ENCODE data around the gene IL3RA.
"Not testable (repeated sequence)": the region's sequence is repeated elsewhere in the genome, so short reads cannot be mapped to it uniquely, and the experiment has no call there.

The IL3RA gene

DNA sequence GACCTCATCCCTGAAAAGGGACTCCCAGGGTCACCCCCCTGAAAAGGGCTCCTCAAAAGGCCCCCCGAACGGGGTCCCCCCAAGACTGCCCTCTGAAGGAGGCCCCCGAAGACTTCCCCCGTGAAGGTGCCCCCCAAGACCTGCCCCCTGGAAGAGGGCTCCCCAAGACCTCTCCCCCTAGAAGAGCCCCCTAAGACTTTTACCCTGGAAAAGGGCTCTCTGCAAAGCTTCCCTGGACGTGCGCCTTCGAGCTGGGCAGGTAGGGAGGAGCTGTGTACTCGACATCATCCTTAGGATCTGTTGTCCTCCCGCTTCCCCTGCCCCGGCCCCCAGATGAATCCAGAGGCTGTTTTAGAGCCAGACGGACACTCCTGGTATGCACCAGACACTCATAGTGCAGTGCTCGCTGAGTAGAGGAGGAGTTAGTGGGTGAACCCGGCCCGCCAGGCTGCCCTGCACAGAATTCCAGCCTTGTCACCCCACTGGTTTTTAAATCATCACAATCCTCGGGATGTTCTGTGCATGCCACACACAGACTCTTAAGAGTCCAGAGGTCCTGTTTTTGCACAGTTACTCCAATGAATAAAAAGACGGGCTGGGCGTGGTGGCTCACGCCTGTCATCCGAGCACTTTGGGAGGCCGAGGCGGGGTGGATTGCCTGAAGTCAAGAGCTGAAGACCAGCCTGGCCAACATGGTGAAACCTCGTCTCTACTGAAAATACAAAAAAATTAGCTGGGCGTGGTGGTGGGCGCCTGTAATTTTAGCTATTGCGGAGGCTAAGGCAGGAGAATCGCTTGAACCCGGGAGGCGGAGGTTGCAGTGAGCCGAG, 61.1 kb downstream of the IL3RA start:
- no peaks in the 10 kb centered on the region for H3K4me1 ChIP-seq (ENCODE audit: control insufficient read depth in 2 of 2, insufficient read depth in 2 of 2, low read length in 2 of 2)
- peaks cover 3 to 11% of the 10 kb centered on the region in 2 donors for H3K36me3 ChIP-seq (ENCODE audit: control insufficient read depth in 2 of 2, insufficient read depth in 2 of 2, low read length in 2 of 2)

DNA sequence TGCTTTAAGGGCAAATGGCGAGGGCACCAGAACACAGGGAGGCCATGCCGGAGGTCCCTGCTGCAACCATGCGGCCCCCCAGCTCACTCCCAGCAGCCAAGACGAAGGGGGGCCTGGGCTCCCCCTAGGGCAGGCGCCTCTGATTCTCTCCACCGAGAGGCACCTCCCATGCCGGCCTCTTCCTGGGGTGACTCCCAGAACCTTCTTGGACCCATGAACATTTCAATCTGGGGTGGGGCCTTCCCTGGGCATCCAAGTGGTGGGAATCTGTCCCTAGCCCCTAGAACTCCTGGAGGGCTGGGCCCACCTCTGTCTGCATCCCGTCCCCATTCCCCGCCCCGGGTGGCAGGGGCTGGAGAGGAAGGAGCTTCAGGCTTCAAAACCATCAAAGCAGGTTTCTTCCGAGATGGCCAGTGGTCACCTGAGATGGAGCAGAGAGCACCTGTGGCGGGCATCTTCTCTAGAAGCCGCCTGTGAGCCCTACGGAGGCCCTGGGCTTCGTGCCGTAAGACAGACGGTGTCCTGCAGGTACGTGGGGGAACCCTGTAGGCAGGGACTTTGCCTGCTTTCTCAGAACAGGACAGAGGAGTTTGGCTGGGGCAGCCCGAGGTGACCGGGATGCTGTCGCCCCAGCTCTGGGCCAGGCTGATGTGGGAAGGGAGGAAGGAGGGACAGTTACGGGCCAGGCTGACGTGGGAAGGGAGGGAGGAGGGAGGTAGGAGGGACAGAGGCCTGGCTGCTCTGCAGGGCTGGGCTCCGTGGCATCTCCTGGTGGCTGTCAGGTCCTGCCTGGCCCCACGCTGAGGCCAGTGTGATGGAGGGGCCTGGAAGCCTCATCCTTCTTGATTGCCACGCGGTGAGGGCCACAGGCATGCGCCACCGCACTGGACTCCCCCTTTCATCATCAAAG, 62.1 kb downstream of the IL3RA start:
- Histone ChIP-seq H3K4me3 (ENCODE audit: low read length in 2 of 2) (no peak overlapping the region), H3K36me3 (ENCODE audit: control insufficient read depth in 2 of 2, insufficient read depth in 2 of 2, low read length in 2 of 2) (peaks cover 10 to 20% of the 10 kb centered on the region in 2 donors), H3K9ac (ENCODE audit: low read depth in 1 of 2, low read length in 2 of 2) (no peak overlapping the region), H3K27ac (ENCODE audit: low read depth in 2 of 2, low read length in 2 of 2) (no peak overlapping the region), H3K9me3 (ENCODE audit: control insufficient read depth in 2 of 2, low read length in 2 of 2) (no peaks in the 10 kb centered on the region), H3K27me3 (ENCODE audit: control insufficient read depth in 2 of 2, insufficient read depth in 2 of 2, low read length in 2 of 2) (no peaks in the 10 kb centered on the region), H3K4me1 (ENCODE audit: control insufficient read depth in 2 of 2, insufficient read depth in 2 of 2, low read length in 2 of 2) (no peaks in the 10 kb centered on the region)

More for the DNA sequence above, 61.1 kb downstream of the IL3RA start:
- Histone ChIP-seq H3K27ac (ENCODE audit: low read depth in 2 of 2, low read length in 2 of 2) (no peak overlapping the region), H3K9ac (ENCODE audit: low read depth in 1 of 2, low read length in 2 of 2) (no peak overlapping the region), H3K9me3 (ENCODE audit: control insufficient read depth in 2 of 2, low read length in 2 of 2) (no peaks in the 10 kb centered on the region), H3K4me3 (ENCODE audit: low read length in 2 of 2) (no peak overlapping the region), H3K27me3 (ENCODE audit: control insufficient read depth in 2 of 2, insufficient read depth in 2 of 2, low read length in 2 of 2) (no peaks in the 10 kb centered on the region)

DNA sequence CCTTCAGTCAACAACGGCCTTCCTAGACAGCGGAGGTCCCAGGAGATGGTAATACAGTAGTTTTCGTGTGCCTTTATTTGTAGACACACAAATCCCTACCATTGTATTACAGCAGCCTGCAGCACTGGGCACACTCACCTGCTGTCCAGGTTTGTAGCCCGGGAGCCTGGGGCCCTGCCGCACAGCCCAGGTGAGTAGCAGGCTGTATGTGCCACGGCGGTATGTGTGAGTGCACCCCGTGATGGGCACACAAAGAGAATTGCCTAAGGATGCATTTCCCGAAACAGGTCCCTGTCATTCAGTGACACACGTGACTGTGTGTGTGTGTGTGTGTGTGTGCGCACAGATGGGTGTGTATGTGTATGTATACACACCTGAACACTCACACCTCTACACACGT, 63.5 kb downstream of the IL3RA start:
- H3K4me1 ChIP-seq (ENCODE audit: control insufficient read depth in 2 of 2, insufficient read depth in 2 of 2, low read length in 2 of 2): no peaks in the 10 kb centered on the region
- no peak overlapping the region for H3K27ac ChIP-seq (ENCODE audit: low read depth in 2 of 2, low read length in 2 of 2)
- no peak overlapping the region for H3K4me3 ChIP-seq (ENCODE audit: low read length in 2 of 2)
- H3K9ac ChIP-seq (ENCODE audit: low read depth in 1 of 2, low read length in 2 of 2): no peak overlapping the region
- peaks cover 24 to 33% of the 10 kb centered on the region in 2 donors for H3K36me3 ChIP-seq (ENCODE audit: control insufficient read depth in 2 of 2, insufficient read depth in 2 of 2, low read length in 2 of 2)
- H3K27me3 ChIP-seq (ENCODE audit: control insufficient read depth in 2 of 2, insufficient read depth in 2 of 2, low read length in 2 of 2): no peaks in the 10 kb centered on the region
- H3K9me3 ChIP-seq (ENCODE audit: control insufficient read depth in 2 of 2, low read length in 2 of 2): no peaks in the 10 kb centered on the region

DNA sequence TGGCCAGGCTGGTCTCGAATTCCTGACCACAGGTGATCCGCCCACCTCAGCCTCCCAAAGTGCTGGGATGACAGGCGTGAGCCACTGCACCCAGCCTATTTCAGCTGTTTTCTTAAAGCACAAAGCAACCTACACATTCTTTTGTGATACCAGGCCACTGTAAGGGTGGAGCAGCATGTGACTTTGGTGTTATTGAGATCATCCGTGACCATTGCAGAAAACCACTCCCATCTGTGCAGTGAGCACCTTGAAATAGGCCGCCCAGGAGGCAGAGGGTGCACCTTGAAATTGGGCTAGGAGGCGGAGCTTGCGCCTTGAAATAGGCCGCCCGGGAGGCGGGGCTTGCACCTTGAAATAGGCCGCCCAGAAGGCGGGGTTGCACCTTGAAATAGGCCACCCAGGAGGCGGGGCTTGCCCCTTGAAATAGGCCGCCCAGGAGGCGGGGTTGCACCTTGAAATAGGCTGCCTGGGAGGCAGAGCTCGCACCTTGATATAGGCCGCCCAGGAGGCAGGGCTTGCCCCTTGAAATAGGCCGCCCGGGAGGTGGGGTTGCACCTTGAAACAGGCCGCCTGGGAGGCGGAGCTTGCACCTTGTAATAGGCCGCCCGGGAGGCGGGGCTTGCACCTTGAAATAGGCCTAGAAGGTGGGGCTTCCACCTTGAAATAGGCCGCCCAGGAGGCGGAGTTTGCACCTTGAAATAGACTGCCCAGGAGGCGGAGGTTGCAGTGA, 64.3 kb downstream of the IL3RA start:
- Histone ChIP-seq H3K4me3 (ENCODE audit: low read length in 2 of 2) (no peak overlapping the region), H3K36me3 (ENCODE audit: control insufficient read depth in 2 of 2, insufficient read depth in 2 of 2, low read length in 2 of 2) (peaks cover 32 to 42% of the 10 kb centered on the region in 2 donors), H3K9me3 (ENCODE audit: control insufficient read depth in 2 of 2, low read length in 2 of 2) (no peaks in the 10 kb centered on the region), H3K4me1 (ENCODE audit: control insufficient read depth in 2 of 2, insufficient read depth in 2 of 2, low read length in 2 of 2) (no peaks in the 10 kb centered on the region), H3K9ac (ENCODE audit: low read depth in 1 of 2, low read length in 2 of 2) (no peak overlapping the region), H3K27me3 (ENCODE audit: control insufficient read depth in 2 of 2, insufficient read depth in 2 of 2, low read length in 2 of 2) (no peaks in the 10 kb centered on the region), H3K27ac (ENCODE audit: low read depth in 2 of 2, low read length in 2 of 2) (no peak overlapping the region)

DNA sequence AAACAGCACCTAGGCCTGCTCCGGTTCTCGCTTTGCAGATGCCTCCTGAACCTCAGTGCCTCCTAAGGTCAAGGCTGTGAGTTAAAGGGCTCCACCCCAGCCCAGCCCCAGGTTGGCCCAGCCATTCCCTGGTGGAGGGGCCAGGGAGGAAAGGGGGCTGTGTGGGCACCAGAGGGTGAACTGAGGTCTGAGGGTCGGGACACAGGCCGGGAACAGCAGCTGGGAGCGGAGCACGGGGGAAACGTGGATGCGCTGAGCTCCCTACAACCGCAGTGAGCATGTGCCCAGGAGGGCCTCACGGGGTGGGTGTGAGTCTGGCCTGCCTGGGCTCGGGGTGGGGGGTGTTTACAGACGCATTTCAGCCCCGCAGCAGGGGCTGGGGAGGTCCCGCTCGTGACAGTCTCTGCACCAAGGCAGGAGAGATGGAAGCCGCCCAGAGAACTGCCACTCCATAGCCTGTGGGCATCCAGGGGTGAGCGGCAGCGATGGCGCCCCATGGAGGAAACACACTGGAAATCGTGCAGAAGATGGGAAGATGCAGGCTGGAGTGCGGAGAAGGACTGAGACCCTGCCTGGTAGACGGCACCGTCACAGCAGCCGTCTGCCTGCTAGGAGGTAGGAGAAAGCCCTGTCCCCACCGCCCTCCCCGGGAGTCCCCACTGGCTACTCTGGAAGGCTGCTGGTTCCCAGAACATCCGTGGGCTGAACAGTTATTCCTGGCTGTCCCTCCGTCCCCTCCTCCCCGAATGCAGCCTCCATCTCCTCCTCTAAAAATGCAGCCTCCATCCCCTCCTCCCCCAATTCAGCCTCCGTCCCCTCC, 65.2 kb downstream of the IL3RA start:
- peaks cover 41 to 51% of the 10 kb centered on the region in 2 donors for H3K36me3 ChIP-seq (ENCODE audit: control insufficient read depth in 2 of 2, insufficient read depth in 2 of 2, low read length in 2 of 2)
- no peaks in the 10 kb centered on the region for H3K27me3 ChIP-seq (ENCODE audit: control insufficient read depth in 2 of 2, insufficient read depth in 2 of 2, low read length in 2 of 2)
- no peak overlapping the region for H3K4me3 ChIP-seq (ENCODE audit: low read length in 2 of 2)
- H3K4me1 ChIP-seq (ENCODE audit: control insufficient read depth in 2 of 2, insufficient read depth in 2 of 2, low read length in 2 of 2): no peaks in the 10 kb centered on the region
- no peak overlapping the region for H3K27ac ChIP-seq (ENCODE audit: low read depth in 2 of 2, low read length in 2 of 2)
- no peaks in the 10 kb centered on the region for H3K9me3 ChIP-seq (ENCODE audit: control insufficient read depth in 2 of 2, low read length in 2 of 2)
- H3K9ac ChIP-seq (ENCODE audit: low read depth in 1 of 2, low read length in 2 of 2): no peak overlapping the region

DNA sequence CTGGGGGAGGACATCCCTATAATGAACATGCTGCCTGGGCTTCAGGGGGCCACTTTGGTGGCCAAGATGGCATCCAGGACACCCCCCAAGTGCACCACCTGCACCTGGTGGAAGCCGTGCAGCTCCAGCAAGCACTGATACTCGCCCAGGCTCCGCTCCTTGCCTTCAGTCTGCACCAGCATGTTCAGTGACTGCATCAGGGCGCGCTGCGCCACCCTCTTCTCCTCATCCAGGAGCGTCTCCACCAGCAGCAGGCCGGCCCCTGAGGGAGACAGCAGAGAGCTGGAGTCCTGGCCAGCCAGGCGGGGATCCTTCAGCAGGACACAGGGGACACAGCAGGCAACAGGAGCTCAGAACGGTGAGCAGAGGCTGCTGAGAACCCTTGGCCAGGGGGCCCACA, 66.6 kb downstream of the IL3RA start:
- Histone ChIP-seq H3K27me3 (ENCODE audit: control insufficient read depth in 2 of 2, insufficient read depth in 2 of 2, low read length in 2 of 2) (no peaks in the 10 kb centered on the region), H3K36me3 (ENCODE audit: control insufficient read depth in 2 of 2, insufficient read depth in 2 of 2, low read length in 2 of 2) (peaks cover 51 to 62% of the 10 kb centered on the region in 2 donors), H3K9ac (ENCODE audit: low read depth in 1 of 2, low read length in 2 of 2) (no peak overlapping the region), H3K4me1 (ENCODE audit: control insufficient read depth in 2 of 2, insufficient read depth in 2 of 2, low read length in 2 of 2) (no peaks in the 10 kb centered on the region), H3K4me3 (ENCODE audit: low read length in 2 of 2) (no peak overlapping the region), H3K27ac (ENCODE audit: low read depth in 2 of 2, low read length in 2 of 2) (no peak overlapping the region), H3K9me3 (ENCODE audit: control insufficient read depth in 2 of 2, low read length in 2 of 2) (no peaks in the 10 kb centered on the region)

DNA sequence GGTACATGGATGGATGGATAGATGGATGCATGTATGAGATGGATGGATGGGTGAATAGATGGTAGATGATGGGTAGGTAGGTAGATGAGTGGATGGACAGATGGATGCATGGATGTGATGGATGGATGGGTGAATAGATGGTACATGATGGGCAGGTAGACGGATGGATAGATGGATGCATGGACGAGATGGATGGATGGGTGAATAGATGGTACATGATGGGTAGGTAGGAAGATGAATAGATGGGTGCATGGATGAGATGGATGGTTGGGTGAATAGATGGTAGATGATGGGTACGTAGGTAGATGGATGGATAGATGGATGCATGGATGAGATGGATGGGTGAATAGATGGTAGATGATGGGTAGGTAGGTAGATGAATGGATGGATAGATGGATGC, 67.3 kb downstream of the IL3RA start:
- H3K4me1 ChIP-seq (ENCODE audit: control insufficient read depth in 2 of 2, insufficient read depth in 2 of 2, low read length in 2 of 2); H3K9ac ChIP-seq (ENCODE audit: low read depth in 1 of 2, low read length in 2 of 2); H3K9me3 ChIP-seq (ENCODE audit: control insufficient read depth in 2 of 2, low read length in 2 of 2); H3K27me3 ChIP-seq (ENCODE audit: control insufficient read depth in 2 of 2, insufficient read depth in 2 of 2, low read length in 2 of 2); H3K4me3 ChIP-seq (ENCODE audit: low read length in 2 of 2); H3K27ac ChIP-seq (ENCODE audit: low read depth in 2 of 2, low read length in 2 of 2): not testable (repeated sequence)
- H3K36me3 ChIP-seq (ENCODE audit: control insufficient read depth in 2 of 2, insufficient read depth in 2 of 2, low read length in 2 of 2): peaks cover 50 to 62% of the 10 kb centered on the region in 2 donors

DNA sequence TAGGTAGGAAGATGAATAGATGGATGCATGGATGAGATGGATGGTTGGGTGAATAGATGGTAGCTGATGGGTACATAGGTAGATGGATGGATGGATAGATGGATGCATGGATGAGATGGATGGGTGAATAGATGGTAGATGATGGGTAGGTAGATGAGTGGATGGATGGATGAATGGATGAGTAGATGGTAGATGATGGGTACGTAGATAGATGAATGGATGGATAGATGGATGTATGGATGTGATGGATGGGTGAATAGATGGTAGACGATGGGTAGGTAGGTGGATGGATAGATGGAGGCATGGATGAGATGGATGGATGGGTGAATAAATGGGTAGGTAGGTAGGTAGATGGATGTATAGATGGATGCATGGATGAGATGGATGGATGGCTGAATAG, 69.2 kb downstream of the IL3RA start:
- not testable (repeated sequence) for H3K9me3 ChIP-seq (ENCODE audit: control insufficient read depth in 2 of 2, low read length in 2 of 2); H3K4me1 ChIP-seq (ENCODE audit: control insufficient read depth in 2 of 2, insufficient read depth in 2 of 2, low read length in 2 of 2); H3K27ac ChIP-seq (ENCODE audit: low read depth in 2 of 2, low read length in 2 of 2); H3K9ac ChIP-seq (ENCODE audit: low read depth in 1 of 2, low read length in 2 of 2); H3K27me3 ChIP-seq (ENCODE audit: control insufficient read depth in 2 of 2, insufficient read depth in 2 of 2, low read length in 2 of 2); H3K4me3 ChIP-seq (ENCODE audit: low read length in 2 of 2)
- H3K36me3 ChIP-seq (ENCODE audit: control insufficient read depth in 2 of 2, insufficient read depth in 2 of 2, low read length in 2 of 2): peaks cover 48 to 59% of the 10 kb centered on the region in 2 donors

DNA sequence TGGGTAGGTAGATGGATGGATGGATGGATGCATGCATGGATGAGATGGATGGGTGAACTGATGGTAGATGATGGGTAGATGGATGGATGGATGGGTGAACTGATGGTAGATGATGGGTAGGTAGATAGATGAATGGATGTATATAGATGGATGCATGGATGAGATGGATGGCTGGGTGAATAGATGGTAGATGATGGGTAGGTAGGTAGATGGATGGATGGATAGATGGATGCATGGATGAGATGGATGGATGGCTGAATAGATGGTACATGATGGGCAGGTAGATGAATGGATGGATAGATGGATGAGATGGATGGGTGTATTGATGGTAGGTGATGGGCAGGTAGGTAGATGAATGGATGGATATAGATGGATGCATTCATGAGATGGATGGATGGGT, 70.5 kb downstream of the IL3RA start:
- Histone ChIP-seq H3K27ac (ENCODE audit: low read depth in 2 of 2, low read length in 2 of 2) (no peak overlapping the region), H3K9ac (ENCODE audit: low read depth in 1 of 2, low read length in 2 of 2) (no peak overlapping the region), H3K27me3 (ENCODE audit: control insufficient read depth in 2 of 2, insufficient read depth in 2 of 2, low read length in 2 of 2) (no peaks in the 10 kb centered on the region), H3K4me1 (ENCODE audit: control insufficient read depth in 2 of 2, insufficient read depth in 2 of 2, low read length in 2 of 2) (no peaks in the 10 kb centered on the region), H3K9me3 (ENCODE audit: control insufficient read depth in 2 of 2, low read length in 2 of 2) (no peaks in the 10 kb centered on the region), H3K36me3 (ENCODE audit: control insufficient read depth in 2 of 2, insufficient read depth in 2 of 2, low read length in 2 of 2) (peaks cover 48 to 61% of the 10 kb centered on the region in 2 donors), H3K4me3 (ENCODE audit: low read length in 2 of 2) (no peak overlapping the region)

All from mucosa of rectum (tissue), 2 donors.